SKM-1 treated with dmso at 0.1 percent for 144 hours (cell line): ENCODE results near the gene PSMD8.
A peak's percentile ranks its signal among the peaks of the same experiment; 100 is the strongest.
"Not testable (repeated sequence)": the region's sequence is repeated elsewhere in the genome, so short reads cannot be mapped to it uniquely, and the experiment has no call there.

Experiments used
- DNase-seq: peaks from one replicate; lab custom pipeline; 2025; ENCODE audit not compliant: unreplicated experiment; lab: John Stamatoyannopoulos, UW

PSMD8 gene

GRCh38 chr19:38374332-38375097 lies at the start of gene PSMD8:
Gene PSMD8, plus strand, starts transcription at chr19:38374571. Its CDS starts 31 bp downstream, at chr19:38374602.
- peak; percentile 99 for DNase-seq

- no peak for DNase-seq
Measured at GRCh38 chr19:38326591-38326990, 47.8 kb upstream of the PSMD8 start.

GRCh38 chr19:38329651-38330050 lies 44.7 kb upstream of the PSMD8 start:
- no peak for DNase-seq

- DNase-seq = no peak
Measured at GRCh38 chr19:38331728-38332127, 42.6 kb upstream of the PSMD8 start.

GRCh38 chr19:38333245-38333644 lies 41.1 kb upstream of the PSMD8 start:
- no peak for DNase-seq

- DNase-seq = peak; percentile 92
Measured at GRCh38 chr19:38335949-38336637, 38.3 kb upstream of the PSMD8 start.

GRCh38 chr19:38336638-38337359 lies 37.6 kb upstream of the PSMD8 start:
- DNase-seq = peak; percentile 96

- no peak for DNase-seq
Measured at GRCh38 chr19:38337360-38337653, 37.1 kb upstream of the PSMD8 start.

- not testable (repeated sequence) for DNase-seq
Measured at GRCh38 chr19:38339011-38339410, 35.4 kb upstream of the PSMD8 start.

- DNase-seq = no peak
Measured at GRCh38 chr19:38340927-38341326, 33.4 kb upstream of the PSMD8 start.

- no peak for DNase-seq
Measured at GRCh38 chr19:38346837-38347236, 27.5 kb upstream of the PSMD8 start.

- no peak for DNase-seq
Measured at GRCh38 chr19:38350883-38351282, 23.5 kb upstream of the PSMD8 start.

GRCh38 chr19:38351865-38352395 lies 22.4 kb upstream of the PSMD8 start:
- no peak for DNase-seq

GRCh38 chr19:38352611-38353010 lies 21.8 kb upstream of the PSMD8 start:
- DNase-seq = no peak

- no peak for DNase-seq
Measured at GRCh38 chr19:38355728-38356725, 18.3 kb upstream of the PSMD8 start.

- no peak for DNase-seq
Measured at GRCh38 chr19:38358071-38358470, 16.3 kb upstream of the PSMD8 start.

- DNase-seq = no peak
Measured at GRCh38 chr19:38359242-38360021, 14.9 kb upstream of the PSMD8 start.

GRCh38 chr19:38360351-38360750 lies 14.0 kb upstream of the PSMD8 start:
- no peak for DNase-seq

GRCh38 chr19:38360839-38361631 lies 13.3 kb upstream of the PSMD8 start:
- no peak for DNase-seq
